GM12891 (cell line): Measurements from ENCODE around the gene THADA.

Source experiments
- POLR2A ChIP-seq: IDR thresholded peaks from 2 replicates; pipeline ENCODE4 v1.6.1; 2011; ENCODE audit warnings: low read depth, low read length, control low read depth
- POLR2AphosphoS5 ChIP-seq: IDR thresholded peaks from 2 replicates; pipeline ENCODE4 v1.6.1; 2011; ENCODE audit warnings: low read depth, low read length, control low read depth
- SPI1 ChIP-seq: IDR thresholded peaks from 2 replicates; pipeline ENCODE4 v1.6.1; 2011; ENCODE audit warnings: low read depth, low read length, control low read depth

DNA sequence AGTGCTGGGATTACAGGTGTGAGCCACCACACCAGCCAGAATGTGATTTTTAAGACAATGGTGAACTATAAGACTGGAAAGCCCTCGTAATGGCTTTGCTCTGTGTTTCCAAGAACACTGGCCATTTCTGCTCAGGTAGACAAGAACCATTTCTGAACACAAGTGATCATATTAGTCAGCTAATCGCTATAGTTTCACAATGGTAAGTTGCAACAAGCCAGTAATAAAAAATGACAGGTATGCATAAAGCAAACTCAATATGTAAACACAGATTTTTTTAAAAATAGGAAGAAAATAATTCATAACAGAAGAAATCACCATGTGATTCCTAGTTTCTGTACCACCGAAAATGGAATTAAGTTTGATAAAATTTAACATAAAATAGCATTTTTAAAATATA lies 166.5 kb downstream of the THADA start:
- TF ChIP-seq POLR2A (no peak), POLR2AphosphoS5 (no peak), SPI1 (no peak)
